HCT116 (cell line): ENCODE measurements around the gene SNCAIP. TPM values are rescaled to one million over a fixed set of nuclear protein-coding genes. Genes with fewer than 3 reads are reported as not detected.

ENCODE experiments used
- ATAC-seq: fragments of 200-7000 bp; cut with Tn5 transposase; 2 replicates; pipeline ENCODE4 v1.9.1; 2020; ENCODE audit warnings: mild to moderate bottlenecking, moderate library complexity
- BruUV-seq: library from RNA; stranded (reverse); fragments of 400-500 nt; replicated peaks from 2 replicates; lab custom pipeline; 2021; lab: Mats Ljungman, UMichigan
- CTCF ChIA-PET: fragments of 300-600 bp; sonication (Branson Sonifier 250); formaldehyde crosslinking; loops from one replicate; lab custom pipeline; 2021; ENCODE audit warnings: antibody characterized with exemption; lab: Charles Lee
- POLR2A ChIA-PET: fragments of 300-600, 350-600 bp; sonication (Branson Sonifier 250); formaldehyde crosslinking; loops from one replicate; lab custom pipeline; 2021; ENCODE audit warnings: antibody characterized with exemption; lab: Charles Lee
- RAD21 ChIA-PET, 2 experiments: fragments of 300-600 bp; sonication (Branson Sonifier 250); formaldehyde crosslinking; loops; one replicate each; lab custom pipeline; 2023; ENCODE audit warnings: low total read pairs in 2 of 2; ENCODE audit not compliant: uncharacterized antibody in 2 of 2, unreplicated experiment in 2 of 2, low non-redundant PET in 1 of 2; lab: Charles Lee
- DNase-seq: peaks from one replicate; pipeline ENCODE4 v3.0.0-alpha.2; 2010; ENCODE audit warnings: low read depth, low spot score
- H2AFZ ChIP-seq: fragments of 200-600 bp; shearing (Covaris generic), sonication (generic); 2 replicates; pipeline ENCODE4 v1.6.1; 2017; ENCODE audit warnings: low read depth, mixed run types, mixed read lengths, antibody characterized with exemption, low read length; ENCODE audit not compliant: poor library complexity, severe bottlenecking
- H3K27ac ChIP-seq: 2 replicates; pipeline ENCODE4 v1.5.1; 2012; ENCODE audit warnings: low read depth, low read length
- H3K27me3 ChIP-seq: fragments of 200-600 bp; sonication (generic); 2 replicates; pipeline ENCODE4 v1.6.1; 2016; ENCODE audit warnings: mixed run types, low read length, mixed read lengths; ENCODE audit not compliant: insufficient read depth
- H3K36me3 ChIP-seq, 2 experiments: fragments of 200-500 bp in 1 of 2; fragments of 200-600 bp in 1 of 2; sonication (Bioruptor generic) in 1 of 2; sonication (generic) in 1 of 2; 2 replicates each; pipeline versions ENCODE4 v1.5.1 to v1.6.1; 2014 to 2016; ENCODE audit warnings: low read length in 2 of 2, inconsistent platforms in 1 of 2, mixed read lengths in 1 of 2, mixed run types in 1 of 2; ENCODE audit not compliant: insufficient read depth in 2 of 2, control insufficient read depth in 1 of 2
- H3K4me1 ChIP-seq, 2 experiments: fragments of 200-600 bp in 1 of 2; sonication (generic) in 1 of 2; 2 replicates each; pipeline versions ENCODE4 v1.5.1 to v1.6.1; 2012 to 2017; ENCODE audit warnings: low read length in 2 of 2, inconsistent platforms in 1 of 2, mild to moderate bottlenecking in 1 of 2, mixed read lengths in 1 of 2, mixed run types in 1 of 2, moderate library complexity in 1 of 2; ENCODE audit not compliant: insufficient read depth in 2 of 2, control insufficient read depth in 1 of 2
- H3K4me2 ChIP-seq: fragments of 200-600 bp; sonication (generic); 2 replicates; pipeline ENCODE4 v1.6.1; 2017; ENCODE audit warnings: mixed run types, low read length, mixed read lengths
- H3K4me3 ChIP-seq, 2 experiments: fragments of 200-600 bp in 1 of 2; sonication (generic) in 1 of 2; replicated peaks in 1 of 2; 2 replicates each; pipeline ENCODE4 v1.5.1; 2011 to 2016; ENCODE audit warnings: low read length in 2 of 2, control low read depth in 1 of 2, low read depth in 1 of 2, mild to moderate bottlenecking in 1 of 2, mixed read lengths in 1 of 2, mixed run types in 1 of 2
- H3K79me2 ChIP-seq: fragments of 200-600 bp; sonication (generic); 2 replicates; pipeline ENCODE4 v1.6.1; 2017; ENCODE audit warnings: mild to moderate bottlenecking, mixed run types, low read length, moderate library complexity, mixed read lengths; ENCODE audit not compliant: insufficient read depth
- H3K9ac ChIP-seq: fragments of 200-600 bp; sonication (generic); 2 replicates; pipeline ENCODE4 v1.6.1; 2016; ENCODE audit warnings: low read length, mixed read lengths
- H3K9me2 ChIP-seq: fragments of 200-600 bp; sonication (generic), shearing (Covaris generic); 2 replicates; pipeline ENCODE4 v1.6.1; 2017; ENCODE audit warnings: mixed run types, mild to moderate bottlenecking, moderate library complexity; ENCODE audit not compliant: insufficient read depth
- H3K9me3 ChIP-seq, 2 experiments: fragments of 200-500 bp in 1 of 2; fragments of 200-600 bp in 1 of 2; sonication (Bioruptor generic) in 1 of 2; sonication (generic) in 1 of 2; 2 replicates each; pipeline ENCODE4 v1.6.1; 2014 to 2017; ENCODE audit warnings: low read length in 2 of 2, mixed read lengths in 2 of 2, inconsistent platforms in 1 of 2, low read depth in 1 of 2, mild to moderate bottlenecking in 1 of 2, mixed run types in 1 of 2, moderate library complexity in 1 of 2; ENCODE audit not compliant: control insufficient read depth in 1 of 2, insufficient read depth in 1 of 2
- H4K20me1 ChIP-seq: fragments of 200-600 bp; sonication (generic), shearing (Covaris generic); 2 replicates; pipeline ENCODE4 v1.6.1; 2017; ENCODE audit warnings: mixed run types, mild to moderate bottlenecking, moderate library complexity; ENCODE audit not compliant: insufficient read depth
- CEBPB ChIP-seq: IDR thresholded peaks from 2 replicates; pipeline ENCODE4 v1.6.1; 2012; ENCODE audit warnings: low read depth
- CTCF ChIP-seq, 3 experiments: fragments of 200-600 bp in 1 of 3; sonication (generic) in 1 of 3; IDR thresholded peaks in 2 of 3; conservative IDR thresholded peaks in 1 of 3; 2 replicates each; pipeline ENCODE4 v1.5.1; 2012 to 2017; ENCODE audit warnings: low read depth in 2 of 3, low read length in 2 of 3, antibody characterized with exemption in 1 of 3, borderline replicate concordance in 1 of 3, control low read depth in 1 of 3, mild to moderate bottlenecking in 1 of 3, mixed read lengths in 1 of 3, mixed run types in 1 of 3, moderate library complexity in 1 of 3; ENCODE audit not compliant: insufficient read depth in 1 of 3
- EGR1 ChIP-seq: IDR thresholded peaks from 2 replicates; pipeline ENCODE4 v1.6.1; 2012; ENCODE audit warnings: low read depth
- EZH2 ChIP-seq: fragments of 200-600 bp; sonication (generic); IDR thresholded peaks from 2 replicates; pipeline ENCODE4 v1.6.1; 2017; ENCODE audit warnings: antibody characterized with exemption, mixed run types
- FOSL1 ChIP-seq: IDR thresholded peaks from 2 replicates; pipeline ENCODE4 v1.6.1; 2012; ENCODE audit warnings: low read depth
- POLR2AphosphoS5 ChIP-seq: IDR thresholded peaks from 2 replicates; pipeline ENCODE4 v1.6.1; 2011; ENCODE audit warnings: mild to moderate bottlenecking, low read depth, low read length, moderate library complexity
- RAD21 ChIP-seq: IDR thresholded peaks from 2 replicates; pipeline ENCODE4 v1.6.1; 2012; ENCODE audit warnings: low read depth, mild to moderate bottlenecking
- REST ChIP-seq: IDR thresholded peaks from 2 replicates; pipeline ENCODE4 v1.6.1; 2012; ENCODE audit warnings: low read depth
- SIN3A ChIP-seq: IDR thresholded peaks from 2 replicates; pipeline ENCODE4 v1.6.1; 2012; ENCODE audit warnings: low read depth
- SP1 ChIP-seq: IDR thresholded peaks from 2 replicates; pipeline ENCODE4 v1.6.1; 2012; ENCODE audit warnings: low read depth
- SRF ChIP-seq: IDR thresholded peaks from 2 replicates; pipeline ENCODE4 v1.6.1; 2012; ENCODE audit warnings: low read depth
- TCF7L2 ChIP-seq: IDR thresholded peaks from 2 replicates; pipeline ENCODE4 v1.7.0; 2011; ENCODE audit warnings: borderline replicate concordance, inconsistent platforms; ENCODE audit not compliant: insufficient read depth, insufficient read length; ENCODE audit errors: extremely low read depth
- YY1 ChIP-seq: IDR thresholded peaks from 2 replicates; pipeline ENCODE4 v1.6.1; 2011; ENCODE audit warnings: low read length, low read depth, moderate library complexity, mild to moderate bottlenecking; ENCODE audit not compliant: insufficient replicate concordance; ENCODE audit errors: extremely low read depth
- ZBTB33 ChIP-seq: IDR thresholded peaks from 2 replicates; pipeline ENCODE4 v1.6.1; 2011; ENCODE audit warnings: mild to moderate bottlenecking, low read length, moderate library complexity; ENCODE audit not compliant: insufficient replicate concordance; ENCODE audit errors: extremely low read depth
- intact Hi-C: fragments of 100-400 bp; cut with micrococcal nuclease; formaldehyde crosslinking; loops from 2 replicates; pipeline ENCODE4 v1.10.0; 2022
- total RNA-seq: library from RNA; stranded (reverse); gene quantifications from one replicate; pipeline ENCODE4 v1.2.1, GENCODE V29; 2021; ENCODE audit not compliant: unreplicated experiment

SNCAIP gene
- total RNA-seq, 1 experiment from 2014 or later, result not detected

GRCh38 chr5:122423221-122423620, 111.2 kb downstream of the SNCAIP start:
- Histone ChIP-seq H3K4me3 (no peak overlapping the region), H3K9ac (no peak overlapping the region), H2AFZ (no peak overlapping the region), H3K36me3 (no peaks in the 10 kb centered on the region), H3K27ac (no peak overlapping the region), H3K79me2 (no peaks in the 10 kb centered on the region), H4K20me1 (no peaks in the 10 kb centered on the region), H3K4me2 (no peak overlapping the region), H3K27me3 (no peaks in the 10 kb centered on the region), H3K9me2 (no peaks in the 10 kb centered on the region), H3K4me1 (no peaks in the 10 kb centered on the region), H3K9me3 (no peaks in the 10 kb centered on the region)
- no TSS peak for BruUV-seq
- ATAC-seq, result no peak
- ChIA-PET CTCF (no interaction called here), RAD21 (no interaction called here), POLR2A (no interaction called here)
- TF ChIP-seq EGR1 (no peak), REST (no peak), POLR2AphosphoS5 (no peak), FOSL1 (no peak), YY1 (no peak), CTCF (IDR thresholded peaks at IDR 0.05 in 2 of 3, conservative IDR thresholded peaks at IDR 0.05 in 1 of 3; ENCODE audit: borderline replicate concordance in 1 of 3, insufficient read depth in 1 of 3, low read depth in 2 of 3, low read length in 2 of 3) (no peak), SIN3A (no peak), SRF (no peak), RAD21 (no peak), CEBPB (no peak), TCF7L2 (no peak), EZH2 (no peak), SP1 (no peak), ZBTB33 (no peak)
- intact Hi-C loops, result no loop called here
- DNase-seq, result no peak
